Measurements from ENCODE around the gene MASP2.
"Not testable (repeated sequence)": the region's sequence is repeated elsewhere in the genome, so short reads cannot be mapped to it uniquely, and the experiment has no call there.

MASP2 gene

GRCh38 chr1:11012260-11013159 is 34.5 kb downstream of the MASP2 start, which contains the start of gene TARDBP:
TARDBP (plus strand) TSS chr1:11012654; CDS start chr1:11013728, 1,074 bp downstream.
- H3K36me3 ChIP-seq (ENCODE audit: control insufficient read depth, insufficient read depth, low read length, severe bottlenecking), result peaks cover 38% of the 10 kb centered on the region
- peaks cover 20% of the 10 kb centered on the region for H3K4me1 ChIP-seq (ENCODE audit: control insufficient read depth, insufficient read depth, low read length)
- no peaks in the 10 kb centered on the region for H3K9me3 ChIP-seq (ENCODE audit: control insufficient read depth, low read length)
- peak; percentile 97 for DNase-seq (ENCODE audit: low read depth)
- H3K27me3 ChIP-seq (replicated peaks; ENCODE audit: control insufficient read depth, insufficient read depth, low read length), result no peaks in the 10 kb centered on the region
- peak within 1 kb of the TSS; percentile 100 for H3K9ac ChIP-seq (ENCODE audit: low read length)
- peak within 1 kb of the TSS; percentile 89 for H3K4me3 ChIP-seq (ENCODE audit: low read length)

GRCh38 chr1:11000526-11000925 is 46.5 kb downstream of the MASP2 start:
- Histone ChIP-seq H3K9ac (ENCODE audit: low read length) (no peak overlapping the region), H3K4me3 (ENCODE audit: low read length) (no peak overlapping the region), H3K36me3 (ENCODE audit: control insufficient read depth, insufficient read depth, low read length, severe bottlenecking) (no peaks in the 10 kb centered on the region), H3K9me3 (ENCODE audit: control insufficient read depth, low read length) (peaks cover 4% of the 10 kb centered on the region), H3K4me1 (ENCODE audit: control insufficient read depth, insufficient read depth, low read length) (no peaks in the 10 kb centered on the region), H3K27me3 (replicated peaks; ENCODE audit: control insufficient read depth, insufficient read depth, low read length) (no peaks in the 10 kb centered on the region)
- DNase-seq (ENCODE audit: low read depth), result no peak

GRCh38 chr1:10996100-10996499 is 50.9 kb downstream of the MASP2 start:
- Histone ChIP-seq H3K4me1 (ENCODE audit: control insufficient read depth, insufficient read depth, low read length) (no peaks in the 10 kb centered on the region), H3K36me3 (ENCODE audit: control insufficient read depth, insufficient read depth, low read length, severe bottlenecking) (no peaks in the 10 kb centered on the region), H3K4me3 (ENCODE audit: low read length) (no peak overlapping the region), H3K27me3 (replicated peaks; ENCODE audit: control insufficient read depth, insufficient read depth, low read length) (peaks cover 8% of the 10 kb centered on the region), H3K9me3 (ENCODE audit: control insufficient read depth, low read length) (peaks cover 4% of the 10 kb centered on the region), H3K9ac (ENCODE audit: low read length) (no peak overlapping the region)
- no peak for DNase-seq (ENCODE audit: low read depth)

- Histone ChIP-seq H3K36me3 (ENCODE audit: control insufficient read depth, insufficient read depth, low read length, severe bottlenecking) (no peaks in the 10 kb centered on the region), H3K4me1 (ENCODE audit: control insufficient read depth, insufficient read depth, low read length) (no peaks in the 10 kb centered on the region), H3K9ac (ENCODE audit: low read length) (no peak overlapping the region), H3K27me3 (replicated peaks; ENCODE audit: control insufficient read depth, insufficient read depth, low read length) (peaks cover 13% of the 10 kb centered on the region), H3K4me3 (ENCODE audit: low read length) (no peak overlapping the region), H3K9me3 (ENCODE audit: control insufficient read depth, low read length) (no peaks in the 10 kb centered on the region)
- no peak for DNase-seq (ENCODE audit: low read depth)
Measured at GRCh38 chr1:10992864-10993263, 54.2 kb downstream of the MASP2 start.

GRCh38 chr1:10992004-10992403 is 55.0 kb downstream of the MASP2 start:
- DNase-seq (ENCODE audit: low read depth); H3K4me1 ChIP-seq (ENCODE audit: control insufficient read depth, insufficient read depth, low read length); H3K36me3 ChIP-seq (ENCODE audit: control insufficient read depth, insufficient read depth, low read length, severe bottlenecking); H3K9me3 ChIP-seq (ENCODE audit: control insufficient read depth, low read length); H3K9ac ChIP-seq (ENCODE audit: low read length); H3K4me3 ChIP-seq (ENCODE audit: low read length): not testable (repeated sequence)
- peaks cover 13% of the 10 kb centered on the region for H3K27me3 ChIP-seq (replicated peaks; ENCODE audit: control insufficient read depth, insufficient read depth, low read length)

- H3K4me1 ChIP-seq (ENCODE audit: control insufficient read depth, insufficient read depth, low read length), result no peaks in the 10 kb centered on the region
- no peak overlapping the region for H3K4me3 ChIP-seq (ENCODE audit: low read length)
- no peak for DNase-seq (ENCODE audit: low read depth)
- H3K9me3 ChIP-seq (ENCODE audit: control insufficient read depth, low read length), result no peaks in the 10 kb centered on the region
- H3K27me3 ChIP-seq (replicated peaks; ENCODE audit: control insufficient read depth, insufficient read depth, low read length), result peaks cover 17% of the 10 kb centered on the region
- H3K9ac ChIP-seq (ENCODE audit: low read length), result no peak overlapping the region
- H3K36me3 ChIP-seq (ENCODE audit: control insufficient read depth, insufficient read depth, low read length, severe bottlenecking), result no peaks in the 10 kb centered on the region
Measured at GRCh38 chr1:10990828-10991227, 56.2 kb downstream of the MASP2 start.

- peaks cover 17% of the 10 kb centered on the region for H3K27me3 ChIP-seq (replicated peaks; ENCODE audit: control insufficient read depth, insufficient read depth, low read length)
- not testable (repeated sequence) for H3K4me1 ChIP-seq (ENCODE audit: control insufficient read depth, insufficient read depth, low read length); H3K4me3 ChIP-seq (ENCODE audit: low read length); H3K36me3 ChIP-seq (ENCODE audit: control insufficient read depth, insufficient read depth, low read length, severe bottlenecking); H3K9ac ChIP-seq (ENCODE audit: low read length); H3K9me3 ChIP-seq (ENCODE audit: control insufficient read depth, low read length); DNase-seq (ENCODE audit: low read depth)
Measured at GRCh38 chr1:10989920-10990516, 57.0 kb downstream of the MASP2 start.

- Histone ChIP-seq H3K36me3 (ENCODE audit: control insufficient read depth, insufficient read depth, low read length, severe bottlenecking) (no peaks in the 10 kb centered on the region), H3K27me3 (replicated peaks; ENCODE audit: control insufficient read depth, insufficient read depth, low read length) (peaks cover 17% of the 10 kb centered on the region), H3K4me1 (ENCODE audit: control insufficient read depth, insufficient read depth, low read length) (no peaks in the 10 kb centered on the region), H3K4me3 (ENCODE audit: low read length) (no peak overlapping the region), H3K9me3 (ENCODE audit: control insufficient read depth, low read length) (no peaks in the 10 kb centered on the region), H3K9ac (ENCODE audit: low read length) (no peak overlapping the region)
- DNase-seq (ENCODE audit: low read depth), result no peak
Measured at GRCh38 chr1:10989095-10989494, 57.9 kb downstream of the MASP2 start.

GRCh38 chr1:10987840-10988417 is 59.1 kb downstream of the MASP2 start:
- no peaks in the 10 kb centered on the region for H3K9me3 ChIP-seq (ENCODE audit: control insufficient read depth, low read length)

GRCh38 chr1:10986525-10986890 is 60.5 kb downstream of the MASP2 start:
- H3K4me3 ChIP-seq (ENCODE audit: low read length), result no peak overlapping the region
- no peaks in the 10 kb centered on the region for H3K4me1 ChIP-seq (ENCODE audit: control insufficient read depth, insufficient read depth, low read length)

More at GRCh38 chr1:10987840-10988417, 59.1 kb downstream of the MASP2 start:
- no peaks in the 10 kb centered on the region for H3K36me3 ChIP-seq (ENCODE audit: control insufficient read depth, insufficient read depth, low read length, severe bottlenecking)
- H3K4me3 ChIP-seq (ENCODE audit: low read length), result no peak overlapping the region
- H3K9ac ChIP-seq (ENCODE audit: low read length), result no peak overlapping the region
- H3K4me1 ChIP-seq (ENCODE audit: control insufficient read depth, insufficient read depth, low read length), result no peaks in the 10 kb centered on the region
- peaks cover 17% of the 10 kb centered on the region for H3K27me3 ChIP-seq (replicated peaks; ENCODE audit: control insufficient read depth, insufficient read depth, low read length)
- no peak for DNase-seq (ENCODE audit: low read depth)

More at GRCh38 chr1:10986525-10986890, 60.5 kb downstream of the MASP2 start:
- Histone ChIP-seq H3K9ac (ENCODE audit: low read length) (no peak overlapping the region), H3K36me3 (ENCODE audit: control insufficient read depth, insufficient read depth, low read length, severe bottlenecking) (no peaks in the 10 kb centered on the region), H3K27me3 (replicated peaks; ENCODE audit: control insufficient read depth, insufficient read depth, low read length) (peaks cover 12% of the 10 kb centered on the region), H3K9me3 (ENCODE audit: control insufficient read depth, low read length) (no peaks in the 10 kb centered on the region)
- DNase-seq (ENCODE audit: low read depth), result no peak
